ENCODE data around the gene NAPG.

The NAPG gene

DNA sequence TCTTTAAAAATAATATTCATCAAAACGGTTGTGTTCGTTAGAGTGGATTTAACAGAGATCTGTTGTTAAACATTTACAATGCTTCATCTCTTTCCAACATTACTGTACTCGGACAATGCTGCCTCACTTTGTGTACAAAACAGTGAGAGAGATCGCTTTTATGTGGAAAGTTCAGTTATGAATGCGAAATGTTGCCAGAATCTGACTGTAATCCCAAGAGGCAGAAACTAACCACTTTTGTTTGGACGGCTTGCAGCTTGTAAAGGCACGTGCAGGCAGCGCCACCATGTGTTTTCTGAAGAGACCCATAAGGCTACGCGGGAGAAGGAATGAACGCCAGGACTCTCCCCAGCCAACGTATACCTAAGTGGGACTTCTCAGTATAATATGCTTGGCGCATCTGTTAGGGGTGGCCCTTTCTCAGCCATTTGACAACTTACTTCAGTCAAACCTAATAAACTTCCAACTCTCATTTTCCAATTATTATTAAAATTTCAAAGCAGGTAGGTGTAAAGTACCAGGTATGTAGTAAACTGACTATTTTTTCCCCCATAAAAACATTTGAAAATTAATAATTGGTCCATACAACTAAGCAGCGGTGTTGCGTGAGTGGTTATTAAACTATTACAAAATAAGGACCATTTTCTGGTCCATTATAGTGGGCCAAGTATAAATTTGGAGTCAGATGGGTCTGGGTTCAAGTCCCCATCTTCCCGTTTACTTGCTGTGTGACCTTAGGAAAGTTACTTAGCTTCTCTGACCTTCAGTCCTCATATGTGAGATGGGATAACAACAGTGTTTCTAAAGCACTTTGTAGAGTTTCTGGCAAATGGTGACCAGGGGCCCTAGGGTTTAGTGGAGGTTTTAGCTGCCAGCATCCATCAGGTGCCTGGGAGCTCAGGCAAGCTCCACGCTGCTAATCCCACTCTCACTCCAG lies 5.6 kb upstream of the NAPG start:
- POLR2A ChIA-PET: no interaction called here
- CTCF ChIA-PET: interaction anchor here (0.7 to 4.6 kb wide), 14 partner anchors 11 to 549 kb away, joined by 3 to 113 read pairs (median 4); no protein-coding TSS in a partner anchor
- Histone ChIP-seq H3K27me3 (replicated peaks in 2 of 5; ENCODE audit: control insufficient read depth in 4 of 5, insufficient read depth in 5 of 5, low read length in 4 of 5) (no peaks in the 10 kb centered on the region), H3K4me3 (ENCODE audit: control insufficient read depth in 1 of 7, extremely low read depth in 1 of 7, insufficient read depth in 4 of 7, low read depth in 2 of 7, low read length in 6 of 7) (no peak overlapping the region), H3K27ac (ENCODE audit: insufficient read depth in 1 of 2, low read depth in 1 of 2, low read length in 2 of 2, poor library complexity in 1 of 2, severe bottlenecking in 2 of 2) (no peak overlapping the region), H3K36me3 (ENCODE audit: control insufficient read depth in 4 of 4, insufficient read depth in 4 of 4, low read length in 3 of 4) (no peaks in the 10 kb centered on the region), H3K9me3 (ENCODE audit: control extremely low read depth in 1 of 5, control insufficient read depth in 4 of 5, insufficient read depth in 2 of 5, low read depth in 1 of 5, low read length in 4 of 5) (peaks cover 0 to 3% (median 0%) of the 10 kb centered on the region in 5 experiments), H3K4me1 (ENCODE audit: control extremely low read depth in 1 of 4, control insufficient read depth in 4 of 4, insufficient read depth in 4 of 4, low read length in 3 of 4) (peaks cover 0 to 24% (median 15%) of the 10 kb centered on the region in 4 experiments)
- 32% methylated on average over 13 of the region's 17 CpGs for WGBS (ENCODE audit: insufficient coverage)
- peak; percentile 88 to 92 (median 91) for DNase-seq

DNA sequence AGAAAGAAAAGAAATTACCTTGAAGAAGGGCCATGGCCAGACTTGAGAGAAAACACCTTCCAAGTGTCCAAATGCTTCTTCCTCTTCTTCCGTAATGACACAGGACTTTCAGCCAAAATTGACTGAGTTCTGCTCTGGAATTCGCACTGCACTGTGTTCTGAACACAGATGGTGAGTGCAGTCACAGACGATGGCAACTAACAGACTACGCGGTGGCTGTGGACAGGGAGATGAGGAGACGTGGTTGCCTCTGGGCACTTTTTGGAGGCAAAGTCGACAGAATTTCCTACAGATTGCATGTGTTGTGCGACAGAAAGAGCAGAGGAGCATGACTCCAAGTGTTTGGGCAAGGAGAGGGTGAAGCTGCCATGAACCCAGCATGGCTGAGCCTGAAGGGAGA lies 4.3 kb upstream of the NAPG start:
- Histone ChIP-seq H3K36me3 (ENCODE audit: control insufficient read depth in 4 of 4, insufficient read depth in 4 of 4, low read length in 3 of 4) (no peaks in the 10 kb centered on the region), H3K4me1 (ENCODE audit: control extremely low read depth in 1 of 4, control insufficient read depth in 4 of 4, insufficient read depth in 4 of 4, low read length in 3 of 4) (peaks cover 0 to 26% (median 17%) of the 10 kb centered on the region in 4 experiments), H3K9me3 (ENCODE audit: control extremely low read depth in 1 of 5, control insufficient read depth in 4 of 5, insufficient read depth in 2 of 5, low read depth in 1 of 5, low read length in 4 of 5) (peaks cover 0 to 3% (median 0%) of the 10 kb centered on the region in 5 experiments), H3K4me3 (ENCODE audit: control insufficient read depth in 1 of 7, extremely low read depth in 1 of 7, insufficient read depth in 4 of 7, low read depth in 2 of 7, low read length in 6 of 7) (no peak overlapping the region), H3K27me3 (replicated peaks in 2 of 5; ENCODE audit: control insufficient read depth in 4 of 5, insufficient read depth in 5 of 5, low read length in 4 of 5) (no peaks in the 10 kb centered on the region), H3K27ac (ENCODE audit: insufficient read depth in 1 of 2, low read depth in 1 of 2, low read length in 2 of 2, poor library complexity in 1 of 2, severe bottlenecking in 2 of 2) (no peak overlapping the region)
- ChIA-PET CTCF (interaction anchor here (0.7 to 2.7 kb wide), 3 partner anchors 486 to 551 kb away, joined by 3 to 20 read pairs (median 3); no protein-coding TSS in a partner anchor), POLR2A (no interaction called here)
- DNase-seq: no peak
- 99% methylated on average over 8 of the region's 8 CpGs for WGBS (ENCODE audit: insufficient coverage)

DNA sequence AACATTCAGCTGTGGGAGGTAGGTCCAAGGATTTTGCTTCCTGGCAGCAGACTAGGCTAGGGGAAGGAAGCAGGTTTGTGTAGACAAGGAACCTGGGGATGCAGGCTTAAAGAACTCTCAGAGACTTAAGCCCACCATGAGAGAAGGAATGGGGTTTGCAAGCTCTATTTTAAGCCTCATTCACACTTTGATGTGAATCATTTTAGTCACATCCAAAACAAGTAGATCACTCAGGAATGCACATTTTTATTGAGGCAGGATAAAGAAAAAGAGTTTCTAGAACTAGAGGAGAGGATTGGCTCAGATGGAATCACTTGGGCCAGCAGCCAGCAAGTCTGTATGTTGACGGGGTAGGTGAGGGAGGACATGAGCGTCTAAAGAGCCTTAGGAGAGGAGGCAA lies 3.3 kb upstream of the NAPG start:
- 100% methylated on average over 2 of the region's 2 CpGs for whole genome bisulfite sequencing (ENCODE audit: insufficient coverage)
- Histone ChIP-seq H3K36me3 (ENCODE audit: control insufficient read depth in 4 of 4, insufficient read depth in 4 of 4, low read length in 3 of 4) (no peaks in the 10 kb centered on the region), H3K4me1 (ENCODE audit: control extremely low read depth in 1 of 4, control insufficient read depth in 4 of 4, insufficient read depth in 4 of 4, low read length in 3 of 4) (peaks cover 0 to 34% (median 24%) of the 10 kb centered on the region in 4 experiments), H3K9me3 (ENCODE audit: control extremely low read depth in 1 of 5, control insufficient read depth in 4 of 5, insufficient read depth in 2 of 5, low read depth in 1 of 5, low read length in 4 of 5) (peaks cover 0 to under 1% (median 0%) of the 10 kb centered on the region in 5 experiments), H3K27ac (ENCODE audit: insufficient read depth in 1 of 2, low read depth in 1 of 2, low read length in 2 of 2, poor library complexity in 1 of 2, severe bottlenecking in 2 of 2) (no peak overlapping the region), H3K27me3 (replicated peaks in 2 of 5; ENCODE audit: control insufficient read depth in 4 of 5, insufficient read depth in 5 of 5, low read length in 4 of 5) (no peaks in the 10 kb centered on the region), H3K4me3 (ENCODE audit: control insufficient read depth in 1 of 7, extremely low read depth in 1 of 7, insufficient read depth in 4 of 7, low read depth in 2 of 7, low read length in 6 of 7) (no peak overlapping the region)
- CTCF ChIA-PET: interaction anchor here (0.6 to 2.7 kb wide), 5 partner anchors 201 to 552 kb away, joined by 3 to 20 read pairs (median 3); no protein-coding TSS in a partner anchor
- no peak for DNase-seq
- POLR2A ChIA-PET: no interaction called here

DNA sequence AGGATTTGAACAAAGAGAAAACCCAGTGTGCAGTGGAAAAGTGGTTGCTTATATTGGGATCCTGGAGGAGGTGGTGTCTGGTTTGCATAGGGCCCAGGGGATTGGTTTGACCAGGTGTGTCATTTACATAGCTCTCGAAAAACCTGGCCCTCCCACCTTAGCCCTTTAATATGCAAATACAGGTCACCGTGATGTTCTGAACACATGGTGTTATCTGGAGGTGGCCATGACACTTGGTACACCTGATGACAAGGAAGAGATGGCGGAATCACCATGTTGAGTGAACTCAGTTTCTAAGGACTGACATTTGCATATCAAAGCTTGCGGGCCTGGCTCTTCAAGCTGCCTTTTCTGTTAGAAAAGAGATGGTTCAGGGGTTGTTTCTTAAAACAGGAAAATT lies 2.3 kb upstream of the NAPG start:
- no peaks in the 10 kb centered on the region for H3K27me3 ChIP-seq (replicated peaks in 2 of 5; ENCODE audit: control insufficient read depth in 4 of 5, insufficient read depth in 5 of 5, low read length in 4 of 5)
- no peak overlapping the region for H3K4me3 ChIP-seq (ENCODE audit: control insufficient read depth in 1 of 7, extremely low read depth in 1 of 7, insufficient read depth in 4 of 7, low read depth in 2 of 7, low read length in 6 of 7)
- WGBS (ENCODE audit: insufficient coverage): 100% methylated on average over 2 of the region's 4 CpGs
- H3K9me3 ChIP-seq (ENCODE audit: control extremely low read depth in 1 of 5, control insufficient read depth in 4 of 5, insufficient read depth in 2 of 5, low read depth in 1 of 5, low read length in 4 of 5): no peaks in the 10 kb centered on the region
- DNase-seq: no peak
- ChIA-PET POLR2A (no interaction called here), CTCF (interaction anchor here (1.1 to 2.7 kb wide), 2 partner anchors 491 to 553 kb away, joined by 5 to 20 read pairs; no protein-coding TSS in a partner anchor)
- H3K36me3 ChIP-seq (ENCODE audit: control insufficient read depth in 4 of 4, insufficient read depth in 4 of 4, low read length in 3 of 4): no peaks in the 10 kb centered on the region
- no peak overlapping the region for H3K27ac ChIP-seq (ENCODE audit: insufficient read depth in 1 of 2, low read depth in 1 of 2, low read length in 2 of 2, poor library complexity in 1 of 2, severe bottlenecking in 2 of 2)
- peaks cover 2 to 38% (median 22%) of the 10 kb centered on the region in 4 experiments for H3K4me1 ChIP-seq (ENCODE audit: control extremely low read depth in 1 of 4, control insufficient read depth in 4 of 4, insufficient read depth in 4 of 4, low read length in 3 of 4)

DNA sequence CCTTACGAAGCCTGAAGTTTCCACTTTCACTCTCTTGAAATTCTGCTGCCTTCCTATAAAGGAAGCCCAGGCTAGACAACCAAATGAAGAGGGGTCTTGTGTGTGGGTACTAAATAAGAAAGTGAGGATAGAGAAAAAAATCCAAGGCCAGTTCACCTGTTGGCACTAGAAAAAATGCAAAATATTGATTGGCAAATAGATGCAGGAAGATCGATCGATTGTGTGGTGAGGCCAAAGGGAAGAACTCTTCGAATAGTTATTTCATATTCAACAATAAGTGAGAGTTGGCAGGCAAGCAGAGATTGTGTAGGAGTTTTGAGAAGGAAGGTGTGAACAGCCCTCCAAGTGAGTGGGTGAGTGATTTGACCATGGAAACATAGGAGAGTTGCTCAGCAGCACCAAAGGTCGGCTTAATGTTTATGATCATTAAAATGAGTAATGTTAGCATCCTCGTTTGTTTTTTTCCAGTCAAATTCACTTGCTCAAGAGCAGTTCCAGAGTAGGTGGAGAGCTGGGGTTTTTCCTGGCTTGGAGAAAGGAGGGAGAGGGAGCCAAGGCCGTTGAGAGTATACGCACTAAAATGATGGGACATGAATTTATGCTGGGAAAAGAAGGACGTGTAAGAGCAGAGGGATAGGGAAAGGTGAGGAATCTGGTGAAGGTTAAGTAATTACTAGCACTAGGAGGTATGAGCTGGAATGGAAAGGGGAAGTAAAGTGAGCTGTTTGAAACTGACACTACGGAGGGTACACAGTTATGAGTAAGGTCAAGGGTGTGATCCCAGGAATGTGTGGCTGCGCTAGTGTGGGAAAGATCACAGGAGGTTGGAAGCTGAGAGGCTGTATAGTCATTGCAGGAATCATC lies 1.1 kb upstream of the NAPG start:
- Histone ChIP-seq H3K27ac (ENCODE audit: insufficient read depth in 1 of 2, low read depth in 1 of 2, low read length in 2 of 2, poor library complexity in 1 of 2, severe bottlenecking in 2 of 2) (no peak overlapping the region), H3K9me3 (ENCODE audit: control extremely low read depth in 1 of 5, control insufficient read depth in 4 of 5, insufficient read depth in 2 of 5, low read depth in 1 of 5, low read length in 4 of 5) (no peaks in the 10 kb centered on the region), H3K27me3 (replicated peaks in 2 of 5; ENCODE audit: control insufficient read depth in 4 of 5, insufficient read depth in 5 of 5, low read length in 4 of 5) (no peaks in the 10 kb centered on the region), H3K36me3 (ENCODE audit: control insufficient read depth in 4 of 4, insufficient read depth in 4 of 4, low read length in 3 of 4) (no peaks in the 10 kb centered on the region), H3K4me3 (ENCODE audit: control insufficient read depth in 1 of 7, extremely low read depth in 1 of 7, insufficient read depth in 4 of 7, low read depth in 2 of 7, low read length in 6 of 7) (peak overlapping the region in 6 of 7 experiments; percentile 77 to 98 (median 90)), H3K4me1 (ENCODE audit: control extremely low read depth in 1 of 4, control insufficient read depth in 4 of 4, insufficient read depth in 4 of 4, low read length in 3 of 4) (peaks cover 2 to 35% (median 15%) of the 10 kb centered on the region in 4 experiments)
- CTCF ChIA-PET: interaction anchor here (1.6 to 1.8 kb wide), 2 partner anchors 9 to 10 kb away, joined by 4 read pairs; no protein-coding TSS in a partner anchor
- POLR2A ChIA-PET: interaction anchor here (0.6 kb wide), 1 partner anchor 594 kb away, joined by 3 read pairs; no protein-coding TSS in a partner anchor
- DNase-seq: peak; percentile 37 to 75 (median 64)
- WGBS (ENCODE audit: insufficient coverage): 48% methylated on average over 7 of the region's 11 CpGs

DNA sequence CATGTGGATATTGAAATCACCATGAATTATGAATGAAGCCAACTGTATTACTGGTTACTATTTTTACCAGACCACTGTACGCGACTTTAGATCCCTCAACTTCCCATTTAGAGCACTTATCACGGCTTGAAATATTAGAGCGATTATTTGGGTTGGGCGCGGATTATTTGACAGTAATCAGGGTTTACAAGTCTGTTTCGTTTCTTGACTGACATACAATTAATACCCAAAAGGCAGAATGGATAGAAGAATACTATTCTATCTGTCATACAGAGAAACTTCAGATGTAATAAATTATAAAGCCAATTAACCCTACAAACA lies 496 bp upstream of the NAPG start:
- no CpG with 5 or more reads among the region's 7 CpGs for WGBS (ENCODE audit: insufficient coverage)
- H3K9me3 ChIP-seq (ENCODE audit: control extremely low read depth in 1 of 5, control insufficient read depth in 4 of 5, insufficient read depth in 2 of 5, low read depth in 1 of 5, low read length in 4 of 5): no peaks in the 10 kb centered on the region
- DNase-seq: peak; percentile 14 to 71 (median 60)
- peak overlapping the region in 1 of 2 experiments; percentile 91 for H3K27ac ChIP-seq (ENCODE audit: insufficient read depth in 1 of 2, low read depth in 1 of 2, low read length in 2 of 2, poor library complexity in 1 of 2, severe bottlenecking in 2 of 2)
- H3K4me3 ChIP-seq (ENCODE audit: control insufficient read depth in 1 of 7, extremely low read depth in 1 of 7, insufficient read depth in 4 of 7, low read depth in 2 of 7, low read length in 6 of 7): peak overlapping the region in 6 of 7 experiments; percentile 77 to 98 (median 90)
- H3K36me3 ChIP-seq (ENCODE audit: control insufficient read depth in 4 of 4, insufficient read depth in 4 of 4, low read length in 3 of 4): no peaks in the 10 kb centered on the region
- ChIA-PET CTCF (interaction anchor here (1.6 to 1.8 kb wide), 2 partner anchors 9 kb away, joined by 4 read pairs; no protein-coding TSS in a partner anchor), POLR2A (interaction anchor here (0.6 to 0.7 kb wide), 4 partner anchors 13 to 595 kb away, joined by 3 read pairs; no protein-coding TSS in a partner anchor)
- no peaks in the 10 kb centered on the region for H3K27me3 ChIP-seq (replicated peaks in 2 of 5; ENCODE audit: control insufficient read depth in 4 of 5, insufficient read depth in 5 of 5, low read length in 4 of 5)
- H3K4me1 ChIP-seq (ENCODE audit: control extremely low read depth in 1 of 4, control insufficient read depth in 4 of 4, insufficient read depth in 4 of 4, low read length in 3 of 4): peaks cover 2 to 37% (median 16%) of the 10 kb centered on the region in 4 experiments
